OCI-M1 (cell line): Measurements from ENCODE around the gene SLC6A5.
A peak's percentile ranks its signal among the peaks of the same experiment; 100 is the strongest.

Source experiments
- DNase-seq: peaks from one replicate; lab custom pipeline; 2025; lab: John Stamatoyannopoulos, UW

SLC6A5 gene

DNA sequence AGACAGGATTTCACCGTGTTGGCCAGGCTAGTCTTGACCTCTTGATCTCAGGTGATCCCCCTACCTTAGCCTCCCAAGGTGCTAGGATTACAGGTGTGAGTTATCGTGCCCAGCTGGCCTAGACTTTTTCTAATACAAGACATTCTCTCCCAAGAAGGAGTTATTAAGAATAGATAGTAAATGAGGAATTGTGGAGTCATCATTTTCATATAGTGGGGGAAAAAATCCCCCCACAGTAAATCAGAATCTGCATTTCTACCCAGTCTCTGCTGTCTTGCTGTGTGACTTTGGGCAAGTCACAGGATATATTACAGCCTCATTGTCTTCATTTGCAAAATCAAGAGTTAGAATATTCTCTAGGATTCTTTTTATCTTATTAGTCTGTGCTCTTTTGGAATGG, 21.6 kb downstream of the SLC6A5 start:
- DNase-seq = no peak

DNA sequence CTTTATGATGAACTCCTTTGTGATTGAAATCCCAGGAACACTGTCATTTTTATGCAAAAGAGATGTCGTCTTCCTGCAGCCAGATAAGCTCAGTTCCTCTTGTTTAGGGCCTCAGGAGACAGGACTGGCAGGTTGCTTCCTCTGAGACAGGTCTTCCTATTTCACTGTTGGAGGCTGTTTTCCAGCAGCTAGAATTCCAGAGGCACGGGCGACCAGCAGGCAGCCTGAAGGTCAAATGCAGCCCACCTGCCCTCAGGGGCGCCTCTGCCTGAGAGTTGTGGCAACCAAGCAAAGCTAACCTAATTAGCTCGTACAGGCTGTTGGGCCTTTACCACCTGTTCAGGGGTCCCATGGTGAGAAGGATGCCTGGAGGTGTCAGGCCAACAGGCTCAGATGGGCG, 22.3 kb downstream of the SLC6A5 start:
- DNase-seq = no peak

- DNase-seq = peak; percentile 48
Observed at GRCh38 chr11:20623252-20623651, 23.8 kb downstream of the SLC6A5 start.

DNA sequence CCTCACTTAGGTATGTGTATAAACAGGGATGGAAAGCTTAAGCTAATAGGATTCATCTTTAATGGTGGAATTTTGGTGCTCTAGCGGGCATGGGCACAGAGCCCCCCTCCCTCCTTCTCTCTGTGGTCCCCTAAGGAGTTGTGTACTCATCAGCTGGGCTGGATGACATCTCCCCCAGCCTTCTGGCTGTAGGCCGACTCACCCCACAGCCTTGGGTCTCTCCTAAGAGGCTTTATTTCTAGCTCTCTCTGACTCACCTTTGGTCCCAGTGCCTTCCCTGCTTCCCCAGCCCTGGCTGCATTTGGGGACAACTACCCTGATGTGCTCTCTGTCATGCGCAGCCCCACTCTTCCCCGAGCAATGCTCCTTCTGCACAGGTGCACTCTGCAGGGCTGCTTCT, 26.9 kb downstream of the SLC6A5 start:
- DNase-seq = no peak

- no peak for DNase-seq
Observed at GRCh38 chr11:20627026-20627425, 27.6 kb downstream of the SLC6A5 start.

- no peak for DNase-seq
Observed at GRCh38 chr11:20627701-20628100, 28.3 kb downstream of the SLC6A5 start.

DNA sequence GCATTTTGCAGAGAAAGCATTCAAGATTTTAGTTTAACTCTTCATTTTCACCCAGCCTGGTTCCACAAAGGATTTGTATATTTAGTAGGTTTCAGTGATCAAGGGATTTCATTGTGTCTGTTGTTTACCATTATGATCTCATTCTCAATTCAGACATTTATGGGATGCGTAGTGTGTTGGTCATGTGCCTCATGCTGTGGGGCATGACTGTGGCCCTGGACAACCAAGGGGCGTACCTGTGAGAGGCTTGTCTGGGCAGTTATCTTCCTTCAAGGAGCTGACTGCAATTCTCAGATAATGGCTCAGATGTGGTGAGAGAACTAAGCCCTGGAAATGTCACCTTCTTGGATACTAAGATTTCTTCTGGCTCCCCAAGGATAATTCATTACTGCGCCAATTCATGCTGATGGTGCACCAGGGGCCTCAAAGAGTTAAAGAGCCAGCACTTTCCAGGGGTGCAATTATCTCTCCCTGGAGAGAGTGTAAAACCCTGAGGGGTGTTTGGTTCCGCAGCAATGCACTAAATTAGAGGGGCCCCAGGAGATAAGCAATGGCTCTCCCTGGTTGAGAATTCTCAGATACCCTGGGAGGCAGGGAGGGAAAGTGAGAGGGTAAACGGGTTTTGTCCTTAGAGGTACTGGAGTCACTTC, 32.2 kb downstream of the SLC6A5 start:
- no peak for DNase-seq

- no peak for DNase-seq
Observed at GRCh38 chr11:20632169-20632532, 32.7 kb downstream of the SLC6A5 start.

GRCh38 chr11:20634044-20634443, 34.6 kb downstream of the SLC6A5 start:
- peak; percentile 2 for DNase-seq

DNA sequence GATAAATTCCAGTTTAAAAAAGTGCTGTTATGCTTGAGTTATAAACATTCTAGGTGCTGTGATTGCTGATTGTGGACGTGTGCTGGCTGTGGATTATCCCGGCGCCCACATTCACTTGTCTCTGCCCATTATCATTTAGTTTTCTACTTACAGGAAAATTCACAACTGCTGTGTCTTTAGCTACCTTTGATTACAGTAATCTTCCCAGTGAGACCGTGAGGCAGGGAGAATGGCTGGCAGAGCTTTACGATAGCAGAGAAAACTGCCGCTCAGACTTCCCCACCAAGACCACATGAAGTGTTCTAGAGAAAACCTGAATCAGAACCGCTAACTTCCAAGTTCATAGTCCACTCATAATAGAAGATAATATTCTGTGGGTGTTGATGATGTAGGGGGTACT, 35.4 kb downstream of the SLC6A5 start:
- no peak for DNase-seq

DNA sequence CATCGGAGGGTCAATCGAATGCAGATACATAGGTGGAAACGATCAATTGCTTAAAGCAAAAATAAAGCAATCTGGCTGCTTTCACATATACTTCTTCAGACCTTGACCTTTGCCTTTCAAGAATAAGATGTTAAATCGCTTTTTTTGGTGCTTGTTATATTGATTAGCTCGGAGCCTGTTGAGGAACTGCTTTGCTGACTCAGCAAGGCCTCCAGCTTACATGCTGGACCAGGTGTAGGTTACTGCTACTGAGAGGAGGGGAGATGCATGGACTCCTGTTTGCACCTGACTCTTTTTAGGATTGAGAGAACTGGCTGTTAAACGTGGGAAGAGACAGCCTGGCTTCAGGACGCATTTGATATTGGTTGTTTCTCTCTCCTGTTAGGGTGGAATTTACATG, 38.7 kb downstream of the SLC6A5 start:
- no peak for DNase-seq

DNA sequence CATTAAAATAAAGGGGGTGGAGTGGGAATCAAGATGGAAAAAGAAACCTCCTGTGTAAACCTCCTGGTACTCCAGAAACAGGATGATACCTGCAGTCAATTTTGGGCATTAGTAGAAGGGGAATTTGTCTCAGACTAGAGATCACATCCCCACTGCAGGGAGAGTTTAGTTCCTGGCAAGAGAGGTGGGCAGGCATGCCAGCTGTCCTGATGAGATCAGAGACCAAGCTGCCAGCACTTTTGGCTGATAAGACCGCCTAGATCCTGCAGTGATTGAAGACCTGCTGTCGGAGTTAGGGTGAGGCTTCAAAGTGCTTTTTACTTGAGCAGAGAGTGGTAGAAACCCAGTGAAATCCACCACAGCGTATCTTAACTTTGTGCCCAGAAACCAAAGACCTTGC, 40.3 kb downstream of the SLC6A5 start:
- no peak for DNase-seq

DNA sequence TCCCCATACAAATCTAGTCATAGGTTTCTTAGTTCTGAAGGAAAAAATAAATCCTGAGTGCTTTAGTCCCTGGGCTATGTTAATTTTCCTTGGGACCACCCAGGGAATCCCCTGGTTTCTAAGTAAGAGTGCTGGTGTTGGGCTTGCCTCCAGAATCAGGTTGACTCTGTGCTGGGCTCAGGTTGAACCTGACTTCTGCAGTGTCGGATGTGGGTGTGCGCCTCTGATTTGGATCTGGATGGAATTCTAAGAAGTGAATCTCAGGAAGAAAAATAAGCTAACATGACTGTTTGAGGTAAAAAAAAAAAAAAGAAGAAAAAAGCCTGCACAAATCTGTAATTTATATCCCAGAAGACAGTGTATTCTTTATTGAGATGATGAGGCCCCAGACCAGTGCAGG, 41.0 kb downstream of the SLC6A5 start:
- DNase-seq = no peak

DNA sequence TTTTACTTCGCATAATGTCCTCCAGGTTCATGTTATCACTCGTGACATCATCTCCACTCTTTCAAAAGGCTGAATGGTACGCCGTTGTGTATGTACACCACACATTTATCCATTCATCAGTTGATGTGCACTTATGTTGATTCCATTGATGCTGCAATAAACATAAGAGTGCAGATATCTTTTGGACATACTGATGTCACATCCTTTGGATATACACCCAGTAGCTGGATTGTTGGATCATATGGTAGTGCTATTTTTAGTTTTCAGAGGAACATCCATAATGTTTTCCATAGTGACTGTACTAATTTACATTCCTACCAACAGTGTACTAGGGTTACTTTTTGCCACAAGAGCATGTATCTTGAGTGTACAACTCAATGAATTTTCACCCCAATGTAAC, 45.0 kb downstream of the SLC6A5 start:
- DNase-seq = no peak

DNA sequence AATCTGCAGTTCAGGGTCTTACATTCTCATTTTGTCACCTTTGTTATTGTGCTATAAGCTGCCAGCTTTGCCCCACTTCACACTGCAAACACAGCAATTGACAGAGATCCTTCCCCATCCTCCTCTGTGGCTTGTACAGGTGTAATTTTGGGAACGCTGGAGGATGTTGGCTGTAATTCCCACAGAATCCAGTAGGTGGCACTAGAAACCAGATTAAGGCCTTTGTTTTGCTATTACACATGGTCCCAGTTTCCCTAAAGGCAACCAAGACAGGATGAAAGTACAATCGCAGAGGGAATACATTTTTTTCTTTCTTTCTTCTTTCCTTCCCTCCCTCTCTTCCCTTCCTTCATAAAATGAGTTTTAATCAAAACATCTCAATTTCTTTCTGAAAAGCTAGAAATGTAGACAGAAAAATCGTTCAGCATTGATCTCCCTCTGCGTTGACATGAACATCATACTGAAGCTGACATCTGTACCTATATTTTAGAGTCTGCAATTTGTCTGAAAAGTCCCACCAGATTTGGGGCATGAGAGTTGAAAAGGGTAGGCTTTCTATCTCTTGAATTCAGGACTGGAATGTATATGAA, 48.7 kb downstream of the SLC6A5 start:
- peak; percentile 71 for DNase-seq

DNA sequence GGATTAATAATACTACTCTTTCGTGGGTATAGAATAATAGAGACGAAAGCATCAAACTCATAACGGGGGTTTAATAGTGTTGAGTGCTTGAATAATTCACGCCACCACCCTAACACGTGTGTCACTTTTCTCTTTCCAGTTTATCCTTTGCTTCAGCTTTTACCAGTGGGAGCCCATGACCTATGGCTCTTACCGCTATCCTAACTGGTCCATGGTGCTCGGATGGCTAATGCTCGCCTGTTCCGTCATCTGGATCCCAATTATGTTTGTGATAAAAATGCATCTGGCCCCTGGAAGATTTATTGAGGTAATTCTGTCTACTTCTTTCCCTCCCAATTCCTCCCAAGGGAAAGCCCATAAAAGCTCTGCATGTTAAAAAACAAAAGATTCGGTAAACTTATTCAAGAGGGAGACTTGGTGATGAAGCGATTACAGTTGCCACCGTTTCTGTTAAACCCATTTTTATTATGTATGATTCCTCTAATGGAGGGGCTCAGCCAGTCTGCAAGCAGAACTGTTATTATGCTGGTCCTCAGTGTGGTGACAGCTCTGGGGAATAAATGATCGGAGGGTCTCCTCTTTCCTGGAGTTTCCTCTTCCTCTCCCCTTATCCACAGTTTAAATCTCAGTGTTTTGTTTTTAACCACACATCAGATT, 52.9 kb downstream of the SLC6A5 start:
- no peak for DNase-seq

DNA sequence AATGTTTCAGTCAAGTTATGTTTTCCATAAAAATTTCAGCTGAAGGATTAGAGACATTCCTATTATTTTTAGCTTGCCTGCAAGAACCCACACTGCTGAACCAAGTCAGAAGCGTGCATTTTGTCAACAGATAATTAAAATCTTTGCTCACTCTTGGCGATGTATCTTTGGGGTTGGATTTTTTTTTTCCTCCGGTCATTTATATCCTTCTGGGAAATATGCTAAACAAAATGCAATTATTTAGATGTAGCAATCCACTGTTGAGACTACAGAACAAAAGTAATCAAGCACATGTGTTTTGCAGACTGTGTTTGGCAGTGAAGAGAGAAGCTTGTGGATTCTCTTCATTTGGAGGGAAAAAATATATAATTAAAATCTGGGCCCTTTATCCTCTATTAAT, 54.6 kb downstream of the SLC6A5 start:
- no peak for DNase-seq

GRCh38 chr11:20656901-20657300, 57.5 kb downstream of the SLC6A5 start:
- DNase-seq = no peak

GRCh38 chr11:20658135-20658534, 58.7 kb downstream of the SLC6A5 start:
- no peak for DNase-seq

DNA sequence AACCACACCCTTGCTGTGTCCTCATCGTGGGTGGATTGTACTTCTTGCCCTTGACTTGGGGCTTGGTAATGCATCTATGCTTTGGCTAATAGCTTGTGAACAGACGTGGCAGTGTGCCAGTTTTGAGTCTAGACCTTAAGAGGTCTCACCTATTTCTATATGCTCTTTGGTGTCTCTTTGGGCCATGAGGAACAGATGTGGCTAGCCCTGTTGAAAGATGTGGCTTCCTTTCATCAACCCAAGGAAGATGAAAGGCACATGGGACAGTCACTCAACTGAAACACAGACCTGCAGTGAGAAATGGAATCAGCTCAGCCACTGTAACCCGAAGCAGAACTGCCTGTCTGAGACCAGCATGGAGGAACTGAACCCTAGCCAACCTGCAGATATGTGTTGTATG, 62.0 kb downstream of the SLC6A5 start:
- no peak for DNase-seq

GRCh38 chr11:20661850-20662249, 62.4 kb downstream of the SLC6A5 start:
- DNase-seq = no peak

GRCh38 chr11:20668131-20668809, 68.9 kb downstream of the SLC6A5 start:
- no peak for DNase-seq
